Spleen (tissue), 11 donors: ENCODE data around the gene IL26. TPM values are rescaled to one million over a fixed set of nuclear protein-coding genes. Genes with fewer than 3 reads are reported as not detected.

Experiments
- DNase-seq: peaks from one replicate; pipeline ENCODE4 v3.0.0-alpha.2; 2020
- H3K27ac ChIP-seq, 8 donors: fragments of 200-600 bp; sonication (generic) in 7 of 8; 1 replicate in 4 of 8; 2 replicates in 4 of 8; pipeline versions ENCODE4 v1.5.0 to v1.8.0; 2016 to 2021; ENCODE audit warnings: inconsistent platforms in 4 of 8, mild to moderate bottlenecking in 4 of 8, moderate library complexity in 1 of 8
- H3K27me3 ChIP-seq, 7 donors: fragments of 200-600 bp; sonication (generic) in 6 of 7; replicated peaks in 1 of 7; 1 replicate in 4 of 7; 2 replicates in 3 of 7; pipeline versions ENCODE4 v1.5.0 to v1.8.0; 2016 to 2021; ENCODE audit warnings: inconsistent platforms in 3 of 7, mild to moderate bottlenecking in 1 of 7
- H3K36me3 ChIP-seq, 6 donors: fragments of 200-600 bp; sonication (generic) in 5 of 6; 1 replicate in 4 of 6; 2 replicates in 2 of 6; pipeline versions ENCODE4 v1.5.0 to v1.8.0; 2016 to 2021; ENCODE audit warnings: inconsistent platforms in 2 of 6
- H3K4me1 ChIP-seq, 6 donors: fragments of 200-600 bp; sonication (generic) in 5 of 6; 1 replicate in 3 of 6; 2 replicates in 3 of 6; pipeline versions ENCODE4 v1.5.0 to v1.8.0; 2016 to 2021; ENCODE audit warnings: inconsistent platforms in 3 of 6
- H3K4me3 ChIP-seq, 8 donors: fragments of 200-600 bp; sonication (generic) in 7 of 8; 1 replicate in 4 of 8; 2 replicates in 4 of 8; pipeline versions ENCODE4 v1.5.0 to v1.8.0; 2016 to 2021; ENCODE audit warnings: inconsistent platforms in 4 of 8, mild to moderate bottlenecking in 4 of 8, moderate library complexity in 2 of 8
- H3K9me3 ChIP-seq, 8 donors: fragments of 200-600 bp; sonication (generic) in 7 of 8; 1 replicate in 4 of 8; 2 replicates in 4 of 8; pipeline versions ENCODE4 v1.5.0 to v1.8.0; 2016 to 2021; ENCODE audit warnings: inconsistent platforms in 4 of 8
- POLR2A ChIP-seq, 3 donors: fragments of 450-650 bp; IDR thresholded peaks; one replicate each; pipeline ENCODE4 v1.5.1; 2017; ENCODE audit warnings: antibody characterized with exemption in 3 of 3, mild to moderate bottlenecking in 1 of 3
- POLR2AphosphoS5 ChIP-seq, 3 donors: sonication (generic); formaldehyde crosslinking; IDR thresholded peaks; one replicate each; pipeline ENCODE4 v1.5.1; 2017; ENCODE audit warnings: antibody characterized with exemption in 3 of 3
- WGBS, 5 donors: extraction: QIAGEN DNeasy Blood & Tissue Kit in 3 of 5; methylation state at CpG; one replicate each; pipeline versions ENCODE4 v1.1.5 to v1.1.7; 2013 to 2018; 5-methylcytosine and 5-hydroxymethylcytosine counted together
- intact Hi-C: fragments of 100-400 bp; cut with DNase I; formaldehyde crosslinking; loops from one replicate; pipeline ENCODE4 v1.15.0; 2023; ENCODE audit warnings: low total_unique reads
- polyA plus RNA-seq, 3 donors: library from polyadenylated mRNA; stranded (reverse); fragments of 200-250 nt; gene quantifications; one replicate each; pipeline ENCODE4 v1.2.1, GENCODE V29; 2013
- total RNA-seq, 7 donors: library from RNA; depleted of rRNA in 3 of 7; stranded (reverse); fragments of >200 nt in 3 of 7; fragmentation: NEBNext Ultra II Directional in 4 of 7; extraction: Animal tissue kit (Norgen Biotek cat#: 25700) in 4 of 7; gene quantifications; one replicate each; pipeline versions ENCODE4 v1.1.0 to v1.2.1, GENCODE V29; 2016 to 2021
- TF ChIP-seq, protein P1 (sequence below), 11 experiments: fragments of 200-600 bp in 7 of 11; fragments of 450-650 bp in 4 of 11; sonication (generic) in 4 of 11; IDR thresholded peaks in 8 of 11; conservative IDR thresholded peaks in 3 of 11; 1 replicate in 7 of 11; 2 replicates in 4 of 11; pipeline versions ENCODE4 v1.4.0 to v1.8.0; 2016 to 2021; ENCODE audit warnings: antibody characterized with exemption in 11 of 11, inconsistent platforms in 4 of 11, mild to moderate bottlenecking in 1 of 11
- donor health status: healthy with polysubstance abuse.
- donor health status: DM: no; HTN: no; CAD: no; lungs with moderate emphysema.
- donor health status: DM: no; HTN: no; CAD: no.
- donor health status: Bipolar disorder and iron deficiency.
- donor health status: healthy.
- donor health status: DM: no; HTN: no; CAD: no.
- donor health status: DM: yes; HTN: yes; CAD: no.

IL26 gene
- total and polyA plus RNA-seq, 10 donors = 0.27 TPM; not detected in 9

GRCh38 chr12:68227356-68227755, 1.7 kb upstream of the IL26 start:
- no peaks in the 10 kb centered on the region for H3K36me3 ChIP-seq
- no peak for DNase-seq
- intact Hi-C loops = loop anchor here (5.0 kb wide), 1 partner anchor 90 kb away; no protein-coding TSS in a partner anchor
- TF ChIP-seq POLR2AphosphoS5 (IDR thresholded peaks at IDR 0.05) (no peak), POLR2A (IDR thresholded peaks at IDR 0.05) (no peak)
- TF ChIP-seq, protein P1, sequence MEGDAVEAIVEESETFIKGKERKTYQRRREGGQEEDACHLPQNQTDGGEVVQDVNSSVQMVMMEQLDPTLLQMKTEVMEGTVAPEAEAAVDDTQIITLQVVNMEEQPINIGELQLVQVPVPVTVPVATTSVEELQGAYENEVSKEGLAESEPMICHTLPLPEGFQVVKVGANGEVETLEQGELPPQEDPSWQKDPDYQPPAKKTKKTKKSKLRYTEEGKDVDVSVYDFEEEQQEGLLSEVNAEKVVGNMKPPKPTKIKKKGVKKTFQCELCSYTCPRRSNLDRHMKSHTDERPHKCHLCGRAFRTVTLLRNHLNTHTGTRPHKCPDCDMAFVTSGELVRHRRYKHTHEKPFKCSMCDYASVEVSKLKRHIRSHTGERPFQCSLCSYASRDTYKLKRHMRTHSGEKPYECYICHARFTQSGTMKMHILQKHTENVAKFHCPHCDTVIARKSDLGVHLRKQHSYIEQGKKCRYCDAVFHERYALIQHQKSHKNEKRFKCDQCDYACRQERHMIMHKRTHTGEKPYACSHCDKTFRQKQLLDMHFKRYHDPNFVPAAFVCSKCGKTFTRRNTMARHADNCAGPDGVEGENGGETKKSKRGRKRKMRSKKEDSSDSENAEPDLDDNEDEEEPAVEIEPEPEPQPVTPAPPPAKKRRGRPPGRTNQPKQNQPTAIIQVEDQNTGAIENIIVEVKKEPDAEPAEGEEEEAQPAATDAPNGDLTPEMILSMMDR (IDR thresholded peaks at IDR 0.05 in 8 of 11, conservative IDR thresholded peaks at IDR 0.05 in 3 of 11) = no peak
- no peaks in the 10 kb centered on the region for H3K9me3 ChIP-seq
- no peak overlapping the region for H3K4me3 ChIP-seq
- peaks cover 6 to 13% (median 11%) of the 10 kb centered on the region in 6 donors for H3K4me1 ChIP-seq
- H3K27ac ChIP-seq = no peak overlapping the region
- peaks cover 0 to 5% (median 0%) of the 10 kb centered on the region in 7 donors for H3K27me3 ChIP-seq
- WGBS, 5 donors = 57 to 83% (median 78%) methylated on average over 3 of the region's 3 CpGs

DNA sequence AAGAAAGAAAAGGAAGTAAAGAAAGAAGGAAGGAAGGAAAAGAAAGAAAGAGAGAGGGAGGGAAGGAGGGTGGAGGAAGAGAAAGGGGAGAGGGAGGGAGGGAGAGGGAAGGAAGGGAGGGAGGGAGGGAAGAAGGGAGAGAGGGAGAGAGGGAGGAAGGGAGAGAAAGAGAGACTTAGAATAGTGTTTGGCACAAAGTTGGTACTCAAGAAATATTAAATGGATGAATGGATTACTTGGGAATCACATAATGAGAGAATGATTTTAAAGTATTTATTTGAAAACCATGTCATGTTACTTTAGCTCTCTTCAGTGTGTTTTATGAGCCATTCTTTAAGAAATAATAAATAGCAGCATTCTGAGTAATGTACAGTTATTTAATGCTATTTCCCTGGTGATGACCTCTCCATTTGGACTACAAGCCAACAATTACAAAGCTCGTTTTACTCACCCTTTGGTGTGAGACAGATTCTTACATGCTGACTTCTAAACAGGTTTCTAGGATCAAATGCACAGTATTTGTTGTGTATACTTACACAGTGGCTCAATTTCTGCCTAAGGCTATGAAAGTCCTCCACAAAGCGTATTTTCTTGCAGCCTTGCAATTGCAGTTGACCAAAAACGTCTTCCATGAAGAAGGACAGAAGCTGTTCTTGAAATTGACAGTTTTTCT, 861 bp downstream of the IL26 start:
- H3K27ac ChIP-seq = no peak overlapping the region
- intact Hi-C loops = loop anchor here (5.0 kb wide), 1 partner anchor 93 kb away; no protein-coding TSS in a partner anchor
- no peak overlapping the region for H3K4me3 ChIP-seq
- TF ChIP-seq, protein P1 (IDR thresholded peaks at IDR 0.05 in 8 of 11, conservative IDR thresholded peaks at IDR 0.05 in 3 of 11) = no peak
- no peak for TF ChIP-seq POLR2AphosphoS5 (IDR thresholded peaks at IDR 0.05)
- TF ChIP-seq POLR2A (IDR thresholded peaks at IDR 0.05) = no peak
- no peak for DNase-seq
- peaks cover 0 to 5% (median 0%) of the 10 kb centered on the region in 7 donors for H3K27me3 ChIP-seq
- WGBS, 5 donors = 74 to 91% (median 81%) methylated on average over 3 of the region's 3 CpGs
- H3K36me3 ChIP-seq = no peaks in the 10 kb centered on the region
- H3K9me3 ChIP-seq = no peaks in the 10 kb centered on the region
- peaks cover 6 to 17% (median 13%) of the 10 kb centered on the region in 6 donors for H3K4me1 ChIP-seq

GRCh38 chr12:68223067-68223747, 2.4 kb downstream of the IL26 start:
- WGBS, 5 donors = 4 to 9% (median 5%) methylated on average over 12 of the region's 12 CpGs
- peak overlapping the region in 1 of 8 donors; percentile 20 for H3K4me3 ChIP-seq
- no peak overlapping the region for H3K27ac ChIP-seq
- peaks cover 6 to 17% (median 13%) of the 10 kb centered on the region in 6 donors for H3K4me1 ChIP-seq
- no peaks in the 10 kb centered on the region for H3K9me3 ChIP-seq
- peak; percentile 84 for DNase-seq
- no peaks in the 10 kb centered on the region for H3K36me3 ChIP-seq
- intact Hi-C loops = no loop called here
- TF ChIP-seq, protein P1 (IDR thresholded peaks at IDR 0.05 in 8 of 11, conservative IDR thresholded peaks at IDR 0.05 in 3 of 11) = peak; percentile 57 to 87 (median 84)
- TF ChIP-seq POLR2AphosphoS5 (IDR thresholded peaks at IDR 0.05) = no peak
- peaks cover 0 to 5% (median 0%) of the 10 kb centered on the region in 7 donors for H3K27me3 ChIP-seq

DNA sequence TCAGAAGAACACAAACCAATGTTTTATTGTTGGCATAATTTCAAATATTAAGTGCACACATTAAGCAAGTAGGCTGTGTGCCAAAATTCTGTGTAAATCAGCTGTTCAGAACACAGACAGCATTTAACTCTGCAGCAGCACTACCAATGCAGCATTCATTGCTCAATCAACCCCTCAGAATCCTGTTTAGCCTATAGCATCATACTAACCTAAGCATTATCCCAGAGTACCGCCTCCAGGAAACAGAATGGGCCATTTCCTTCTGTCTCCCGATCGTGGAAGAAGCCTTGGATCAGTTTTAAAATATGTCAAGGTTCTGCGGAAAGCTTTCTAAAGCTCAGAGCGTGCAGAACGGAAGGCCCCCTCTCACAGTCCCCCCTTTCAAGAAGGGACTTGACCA, 3.3 kb downstream of the IL26 start:
- no peak overlapping the region for H3K4me3 ChIP-seq
- no peak overlapping the region for H3K27ac ChIP-seq
- H3K9me3 ChIP-seq = no peaks in the 10 kb centered on the region
- H3K4me1 ChIP-seq = peaks cover 6 to 17% (median 13%) of the 10 kb centered on the region in 6 donors
- peaks cover 0 to 9% (median 0%) of the 10 kb centered on the region in 7 donors for H3K27me3 ChIP-seq
- intact Hi-C loops = no loop called here
- WGBS, 5 donors = 46 to 63% (median 50%) methylated on average over 6 of the region's 6 CpGs
- TF ChIP-seq POLR2A (IDR thresholded peaks at IDR 0.05) = no peak
- TF ChIP-seq, protein P1 (IDR thresholded peaks at IDR 0.05 in 8 of 11, conservative IDR thresholded peaks at IDR 0.05 in 3 of 11) = no peak
- TF ChIP-seq POLR2AphosphoS5 (IDR thresholded peaks at IDR 0.05) = no peak
- no peak for DNase-seq
- H3K36me3 ChIP-seq = no peaks in the 10 kb centered on the region
